Left ventricle myocardium superior (tissue), 1 donor: Measurements from ENCODE around the gene A3GALT2. TPM values are rescaled to one million over a fixed set of nuclear protein-coding genes. Genes with fewer than 3 reads are reported as not detected.

Source experiments
- ATAC-seq: fragments of 200-7000 bp; cut with Tn5 transposase; one replicate; pipeline ENCODE4 v1.9.1; 2020; ENCODE audit warnings: mild to moderate bottlenecking, moderate library complexity
- DNase-seq: peaks from one replicate; pipeline ENCODE4 v3.0.0-alpha.2; 2020
- intact Hi-C: fragments of 100-400 bp; cut with micrococcal nuclease; formaldehyde crosslinking; loops from one replicate; pipeline ENCODE4 v1.11.0; 2022
- microRNA-seq: library from miRNA; unstranded; fragments of <30 nt; microRNA quantifications from one replicate; pipeline ENCODE4 v1.2.0, GENCODE V29; 2020; ENCODE audit warnings: borderline number of aligned reads
- total RNA-seq: library from RNA; stranded (reverse); fragmentation: NEBNext Ultra II Directional; extraction: Animal tissue kit (Norgen Biotek cat#: 25700); gene quantifications from one replicate; pipeline ENCODE4 v1.2.1, GENCODE V29; 2021
- donor health status: DM: no; HTN: yes; CAD: no; lungs with severe emphysema.

The A3GALT2 gene
- total RNA-seq, 1 donor from 2014 or later, result not detected

DNA sequence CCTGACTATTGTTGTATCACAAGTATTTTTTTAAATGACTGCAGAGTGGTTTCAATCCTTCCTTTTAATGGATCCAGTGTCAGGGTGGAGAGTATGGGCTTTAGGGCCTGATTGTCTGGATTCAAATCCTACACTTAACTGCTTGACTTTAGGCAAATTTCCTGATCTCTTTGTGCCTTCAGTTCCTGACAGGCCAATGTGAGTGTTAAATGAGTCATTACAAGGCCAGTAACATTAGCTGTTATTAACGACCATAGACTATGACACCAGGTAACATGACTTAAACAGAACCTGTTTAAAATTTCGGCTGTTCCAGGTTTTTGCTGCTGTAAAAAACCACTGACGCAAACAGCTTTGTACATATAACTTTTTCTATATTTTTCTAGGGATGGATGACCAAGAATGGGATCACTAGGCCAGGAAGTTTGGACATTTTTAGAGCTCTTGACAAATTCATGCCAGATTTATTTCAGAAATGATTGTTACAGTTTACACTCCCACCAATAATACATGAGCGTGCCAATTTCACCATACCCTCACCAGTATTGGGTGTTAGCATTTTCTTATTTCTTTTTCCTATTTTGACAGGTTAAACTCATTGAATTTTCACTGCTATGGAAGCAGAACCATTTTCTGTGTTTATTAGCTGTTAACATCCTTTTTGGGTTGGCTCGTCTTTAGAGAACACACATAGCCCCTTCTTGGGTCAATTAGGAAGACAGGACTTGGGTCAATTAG is 53.3 kb downstream of the A3GALT2 start:
- no peak for DNase-seq
- no peak for ATAC-seq
- intact Hi-C loops, result no loop called here

- no peak for ATAC-seq
- DNase-seq, result no peak
- intact Hi-C loops, result no loop called here
These were observed 54.1 kb downstream of the A3GALT2 start for GRCh38 chr1:33266766-33267165.

GRCh38 chr1:33265780-33266605 is 54.9 kb downstream of the A3GALT2 start:
- DNase-seq (no peak), ATAC-seq (no peak)
- intact Hi-C loops, result no loop called here

DNA sequence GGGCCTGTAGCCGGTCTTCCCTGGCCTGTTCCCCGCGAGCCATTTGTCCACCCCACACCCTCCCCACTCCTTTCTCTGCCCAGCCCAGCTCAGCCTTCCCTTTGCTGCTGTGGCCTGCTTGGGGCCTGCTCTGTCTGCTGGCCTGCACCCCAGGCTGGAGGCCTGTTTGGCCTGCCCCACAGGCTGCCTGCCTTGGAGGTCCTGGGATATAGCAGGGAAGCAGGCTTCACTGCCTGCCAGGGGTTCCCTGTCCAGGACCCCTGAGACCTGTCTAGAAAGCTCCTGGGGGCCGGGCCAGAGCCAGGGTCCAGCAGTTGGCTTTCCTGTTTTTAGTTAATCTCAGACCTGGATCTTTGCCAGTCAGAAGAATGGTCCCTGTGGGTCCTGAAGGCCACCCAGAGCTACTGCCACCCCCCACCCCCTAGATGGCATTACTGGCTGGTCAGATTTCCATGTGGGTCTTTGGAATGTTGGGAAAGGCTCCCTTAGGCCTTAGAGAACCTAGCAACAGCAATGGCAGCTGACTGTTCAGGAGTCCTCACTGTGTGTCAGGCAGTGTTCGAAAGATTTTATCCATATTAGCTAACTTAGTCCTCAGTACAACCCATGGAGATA is 56.9 kb downstream of the A3GALT2 start:
- ATAC-seq (no peak), DNase-seq (no peak)
- intact Hi-C loops, result no loop called here

DNA sequence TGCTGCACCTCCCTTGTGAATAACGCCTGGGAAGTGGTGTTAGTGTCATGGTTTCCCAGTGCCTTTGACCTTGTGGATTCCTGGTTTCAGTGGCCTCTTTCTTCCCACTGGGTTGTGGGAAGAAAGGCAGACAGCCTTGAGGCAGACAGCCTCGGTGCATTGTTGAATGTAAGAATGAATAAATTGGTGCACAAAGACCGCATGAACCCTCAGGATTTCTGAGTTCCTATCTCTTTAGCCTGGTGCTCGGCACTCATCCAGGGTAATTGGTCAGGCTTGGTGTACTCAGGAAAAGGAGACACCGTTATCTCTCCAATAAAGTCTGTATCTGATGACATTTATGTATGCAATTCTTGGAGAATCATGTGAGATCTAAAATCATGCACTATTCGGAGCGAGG is 59.6 kb downstream of the A3GALT2 start:
- no peak for DNase-seq
- no peak for ATAC-seq
- intact Hi-C loops, result no loop called here

DNA sequence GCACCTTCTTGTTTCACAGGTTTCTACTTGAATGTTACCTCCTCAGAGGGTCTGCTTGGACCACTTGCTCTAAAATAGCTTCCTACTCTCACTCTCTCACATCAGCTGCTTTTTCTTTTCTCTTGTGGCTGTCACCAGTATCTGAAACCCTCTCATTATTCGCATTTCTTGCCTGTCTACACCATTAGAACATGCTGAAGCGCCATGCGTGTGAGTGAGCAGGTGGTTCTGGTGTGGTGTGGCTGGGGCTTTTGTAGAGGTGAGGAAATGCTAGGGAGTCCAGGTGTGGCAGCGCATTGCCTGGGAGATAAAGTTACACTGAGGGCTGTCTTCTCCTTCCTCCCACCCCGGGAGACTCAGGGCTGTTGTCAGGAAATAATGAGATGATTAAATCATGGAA is 60.5 kb downstream of the A3GALT2 start:
- no peak for DNase-seq
- ATAC-seq, result no peak
- intact Hi-C loops, result no loop called here

DNA sequence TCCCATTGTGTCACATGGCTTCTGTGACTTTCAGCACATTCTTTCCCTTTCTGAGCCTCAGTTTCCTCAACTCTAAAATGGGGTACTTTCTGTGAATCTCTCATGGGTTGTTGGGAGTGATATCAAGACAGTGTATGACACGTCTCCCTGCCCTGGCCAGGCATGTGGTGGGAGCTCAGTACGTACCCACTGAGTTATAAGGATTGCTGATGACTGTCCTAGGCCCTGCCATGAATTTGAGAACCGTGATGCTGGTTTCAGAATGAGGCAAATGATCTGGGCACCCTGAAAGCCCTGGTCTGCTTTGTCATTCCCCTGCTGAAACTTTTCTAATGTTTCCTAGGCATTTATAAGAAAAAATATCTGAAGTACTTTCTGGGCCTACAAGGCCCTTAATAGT is 61.0 kb downstream of the A3GALT2 start:
- DNase-seq (no peak), ATAC-seq (no peak)
- intact Hi-C loops, result no loop called here

DNA sequence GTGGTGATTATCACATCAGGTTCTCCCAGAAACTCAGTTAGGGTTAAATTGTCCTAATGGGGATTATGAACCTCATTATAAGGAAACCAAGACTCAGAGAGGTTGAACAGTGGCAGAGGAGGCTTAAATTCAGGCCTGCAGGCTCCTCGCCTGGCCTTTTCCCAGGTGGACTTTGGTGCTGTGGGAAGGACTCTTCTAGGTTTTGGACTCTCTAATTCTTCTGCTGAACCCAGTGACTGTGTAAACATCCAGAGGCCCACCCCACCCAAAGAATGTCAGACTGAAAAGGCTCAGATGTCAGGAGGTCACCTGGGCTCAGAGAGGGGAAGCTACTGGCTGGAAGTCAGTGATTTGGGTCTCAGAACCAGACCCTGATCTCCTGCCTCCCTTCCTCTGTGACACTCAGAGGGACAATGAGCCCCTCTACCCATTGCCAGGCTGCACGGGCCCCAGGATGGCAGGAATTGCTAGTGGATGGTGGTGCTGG is 62.1 kb downstream of the A3GALT2 start:
- intact Hi-C loops, result no loop called here
- DNase-seq (no peak), ATAC-seq (no peak)

DNA sequence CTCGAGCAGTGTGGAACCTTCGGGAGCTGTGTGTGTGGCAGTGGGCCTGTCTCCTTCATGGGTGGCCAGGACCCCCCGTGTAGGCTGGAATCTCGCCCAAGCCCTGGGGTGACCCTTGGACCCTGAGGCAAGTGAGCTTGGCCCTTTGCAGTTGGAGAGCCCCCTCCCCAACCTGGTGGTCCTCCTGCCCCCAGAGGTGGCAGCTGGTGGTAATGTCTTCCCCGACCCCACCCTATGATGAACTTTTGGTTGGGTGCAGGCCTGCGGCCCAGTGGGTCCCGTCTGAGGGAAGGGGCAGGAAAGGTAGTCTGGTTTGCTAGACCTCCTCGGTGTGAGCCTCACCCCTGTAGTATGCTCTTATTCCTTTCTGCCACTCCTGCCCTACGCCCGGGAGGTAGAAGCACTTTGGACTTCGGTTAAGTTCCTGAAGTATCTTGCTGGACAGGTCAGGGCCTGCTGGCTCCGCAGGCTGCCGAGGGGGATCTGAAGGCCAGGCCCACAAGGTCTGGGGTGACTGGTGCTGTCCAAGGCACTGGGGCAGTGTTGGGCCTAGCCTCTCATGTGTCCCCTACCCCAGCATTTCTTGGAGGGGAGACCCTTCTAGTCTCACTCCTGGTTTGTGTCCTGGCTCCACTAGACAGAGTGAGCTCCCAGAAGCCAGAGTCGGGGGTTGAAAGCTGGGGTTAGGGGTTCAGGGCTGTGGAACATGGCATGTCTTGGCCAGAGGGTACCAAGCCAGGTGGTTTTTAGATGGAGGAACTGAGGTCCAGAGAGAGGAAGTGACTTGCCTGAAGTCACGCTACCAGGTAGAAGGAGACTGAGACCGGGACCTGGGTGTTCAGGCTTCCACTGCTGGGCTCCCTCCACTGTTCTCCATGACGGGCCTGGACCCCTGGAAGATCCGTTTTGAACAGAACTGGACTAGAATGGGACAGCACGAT is 62.9 kb downstream of the A3GALT2 start:
- intact Hi-C loops, result no loop called here
- DNase-seq (no peak), ATAC-seq (no peak)

- intact Hi-C loops, result no loop called here
- ATAC-seq (no peak), DNase-seq (no peak)
These were observed 63.6 kb downstream of the A3GALT2 start for GRCh38 chr1:33257207-33257771.

Small RNA genes lying within 50 kb of the gene (microRNA-seq; reads per million reads assigned to microRNA genes)
- 35.3 reads per million, percentile 26 among the genes with 10 or more reads in this experiment for gene MIR3605

Other genes starting within 250 kb of the A3GALT2 start
- 3.3 TPM for gene AZIN2, start 239.9 kb downstream of the A3GALT2 start, total RNA-seq
- gene TRIM62, start 139.1 kb downstream of the A3GALT2 start, total RNA-seq, result 2.0 TPM
- gene ZNF362, start 64.6 kb downstream of the A3GALT2 start, total RNA-seq, result 37.8 TPM
- 118 TPM for gene PHC2, start 110.0 kb upstream of the A3GALT2 start, total RNA-seq
- 4.4 TPM for gene ZSCAN20, start 151.5 kb upstream of the A3GALT2 start, total RNA-seq